ENCODE data around the gene CADPS2. TPM values are rescaled to one million over a fixed set of nuclear protein-coding genes. Genes with fewer than 3 reads are reported as not detected.

Gene CADPS2
- total and polyA plus RNA-seq, 2 of the 8 experiments (the other 6 are each of a cell fraction or from before 2014, with no cell fraction given) = 8.9 to 22.3 TPM

- FAIRE-seq (peak; percentile 76), DNase-seq (ENCODE audit: low read depth in 1 of 2, low spot score in 2 of 2) (no peak)
- H3K9me3 ChIP-seq (ENCODE audit: insufficient read depth in 2 of 2, low read depth in 1 of 2, low read length in 1 of 2) = no peaks in the 10 kb centered on the region
- H4K8ac ChIP-seq (ENCODE audit: extremely low read depth, insufficient read depth, low read length) = no peak overlapping the region
- peak overlapping the region; percentile 70 for H4K91ac ChIP-seq (replicated peaks; ENCODE audit: insufficient read length, low read length)
- no peak overlapping the region for H3K27ac ChIP-seq (ENCODE audit: low read depth, low read length)
- H4K5ac ChIP-seq (ENCODE audit: insufficient read length, low read depth, low read length) = peak overlapping the region; percentile 23
- TF ChIP-seq SIRT6 (IDR thresholded peaks at IDR 0.05; ENCODE audit: low read length) (no peak), CBX8 (IDR thresholded peaks at IDR 0.05; ENCODE audit: borderline replicate concordance, low read depth, low read length) (no peak), TEAD4 (IDR thresholded peaks at IDR 0.05; ENCODE audit: low read depth, low read length) (no peak), BRCA1 (IDR thresholded peaks at IDR 0.05; ENCODE audit: low read depth, low read length) (no peak), SP4 (IDR thresholded peaks at IDR 0.05; ENCODE audit: low read length) (no peak), CHD2 (IDR thresholded peaks at IDR 0.05; ENCODE audit: low read length) (no peak), NANOG (IDR thresholded peaks at IDR 0.05; ENCODE audit: insufficient read depth, low read depth, low read length, poor library complexity, severe bottlenecking) (no peak)
- H4K20me1 ChIP-seq (replicated peaks in 1 of 2; ENCODE audit: control insufficient read depth in 1 of 2, insufficient read depth in 2 of 2, low read length in 2 of 2) = no peaks in the 10 kb centered on the region
- H3K56ac ChIP-seq (replicated peaks; ENCODE audit: insufficient read length, low read depth, low read length) = no peak overlapping the region
- H3K36me3 ChIP-seq (ENCODE audit: control insufficient read depth in 2 of 4, insufficient read depth in 4 of 4, low read length in 3 of 4) = no peaks in the 10 kb centered on the region
- no peak overlapping the region for H2AK5ac ChIP-seq (ENCODE audit: low read depth, low read length)
- no peak overlapping the region for H2AFZ ChIP-seq (ENCODE audit: low read length)
- H2BK20ac ChIP-seq (ENCODE audit: low read length) = no peak overlapping the region
- no peaks in the 10 kb centered on the region for H3K27me3 ChIP-seq (replicated peaks in 1 of 4; ENCODE audit: control insufficient read depth in 3 of 4, extremely low read depth in 1 of 4, insufficient read depth in 3 of 4, low read length in 3 of 4)
- no peak overlapping the region for H2BK12ac ChIP-seq (ENCODE audit: low read depth, low read length)
- no peak overlapping the region for H3K4me2 ChIP-seq (ENCODE audit: insufficient read depth in 1 of 2, low read depth in 2 of 2, low read length in 2 of 2)
- H3K14ac ChIP-seq (ENCODE audit: insufficient read length) = no peak overlapping the region
- no peak overlapping the region for H2BK120ac ChIP-seq (replicated peaks; ENCODE audit: low read depth, low read length)
- ChIA-PET CTCF (ENCODE audit: partially characterized antibody) (interaction anchor here (0.6 to 2.0 kb wide), 5 partner anchors 9 to 172 kb away, joined by 3 to 6 read pairs (median 5); no protein-coding TSS in a partner anchor), POLR2A (ENCODE audit: partially characterized antibody) (no interaction called here)
- H2BK15ac ChIP-seq (ENCODE audit: low read length) = no peak overlapping the region
- no peak overlapping the region for H3K9ac ChIP-seq (replicated peaks in 1 of 4; ENCODE audit: extremely low read depth in 1 of 4, low read depth in 3 of 4, low read length in 3 of 4)
- peaks cover 3 to 22% (median 12%) of the 10 kb centered on the region in 4 experiments; a peak in 6 of 7 replicates for H3K4me1 ChIP-seq (replicated peaks in 1 of 4; ENCODE audit: control insufficient read depth in 3 of 4, insufficient read depth in 4 of 4, low read length in 3 of 4)
- no peak overlapping the region for H3K23ac ChIP-seq (ENCODE audit: insufficient read length)
- WGBS, 2 experiments (ENCODE audit: extremely low coverage in 1 of 2, insufficient coverage in 1 of 2, insufficient read length in 1 of 2, insufficient replicate concordance in 2 of 2, low coverage in 1 of 2, low lambda C conversion rate in 2 of 2, missing lambda C conversion rate in 1 of 2) = 24% methylated on average over 2 of the region's 2 CpGs; no CpG with 5 or more reads in 1 of the 2 experiments
- no peak overlapping the region for H3K18ac ChIP-seq (ENCODE audit: extremely low read depth, low read length)
- no peaks in the 10 kb centered on the region; the same call in 1 of the 2 replicates for H3K79me1 ChIP-seq (ENCODE audit: low read depth, low read length)
- no peak overlapping the region for H3K4ac ChIP-seq (replicated peaks; ENCODE audit: insufficient read length, low read depth, low read length)
- no peaks in the 10 kb centered on the region for H3K23me2 ChIP-seq (ENCODE audit: low read depth, low read length)
- peak overlapping the region in 1 of 4 experiments; percentile 0; a peak in 1 of 8 replicates for H3K4me3 ChIP-seq (ENCODE audit: extremely low read depth in 1 of 4, insufficient read depth in 2 of 4, low read depth in 3 of 4, low read length in 4 of 4)
- no peak overlapping the region for H2BK5ac ChIP-seq (ENCODE audit: low read depth, low read length)
- no peaks in the 10 kb centered on the region for H3K79me2 ChIP-seq (ENCODE audit: control insufficient read depth in 1 of 2, insufficient read depth in 2 of 2, low read length in 2 of 2)
These were observed 147.3 kb downstream of the CADPS2 start for GRCh38 chr7:122738947-122739346.

Measured in H1 (cell line).